ENCODE results near the gene KRTAP6-1.

Gene KRTAP6-1

GRCh38 chr21:30613836-30614235, at the start of gene KRTAP6-1:
KRTAP6-1 (minus strand) TSS chr21:30613930; CDS start chr21:30613904, 26 bp downstream.
- FAIRE-seq (no peak), DNase-seq (ENCODE audit: low spot score) (no peak)

GRCh38 chr21:30652891-30653290, 39.2 kb upstream of the KRTAP6-1 start:
- no peak for FAIRE-seq
- no peak for DNase-seq (ENCODE audit: low spot score)

- DNase-seq (ENCODE audit: low spot score) (no peak), FAIRE-seq (no peak)
These were observed 33.2 kb upstream of the KRTAP6-1 start for GRCh38 chr21:30646904-30647414.

GRCh38 chr21:30642564-30642963, 28.8 kb upstream of the KRTAP6-1 start, which contains the start of gene KRTAP20-3:
KRTAP20-3 (plus strand) TSS chr21:30642864.
- FAIRE-seq (no peak), DNase-seq (ENCODE audit: low spot score) (no peak)

GRCh38 chr21:30638686-30639085, 25.0 kb upstream of the KRTAP6-1 start:
- DNase-seq (ENCODE audit: low spot score) (no peak), FAIRE-seq (no peak)

GRCh38 chr21:30634906-30635305, 21.2 kb upstream of the KRTAP6-1 start, which contains the start of gene KRTAP20-2:
KRTAP20-2 (plus strand) TSS chr21:30635206; CDS start chr21:30635264, 58 bp downstream.
- FAIRE-seq (no peak), DNase-seq (ENCODE audit: low spot score) (no peak)

GRCh38 chr21:30629200-30629599, 15.5 kb upstream of the KRTAP6-1 start:
- FAIRE-seq (no peak), DNase-seq (ENCODE audit: low spot score) (no peak)

GRCh38 chr21:30628109-30628508, 14.4 kb upstream of the KRTAP6-1 start:
- FAIRE-seq (no peak), DNase-seq (ENCODE audit: low spot score) (no peak)

GRCh38 chr21:30625449-30626165, 11.9 kb upstream of the KRTAP6-1 start:
- DNase-seq (ENCODE audit: low spot score) (no peak), FAIRE-seq (no peak)

GRCh38 chr21:30623362-30623761, 9.6 kb upstream of the KRTAP6-1 start:
- no peak for FAIRE-seq
- DNase-seq (ENCODE audit: low spot score), result no peak

GRCh38 chr21:30620522-30620921, 6.8 kb upstream of the KRTAP6-1 start, which contains the start of gene KRTAP20-4:
KRTAP20-4 (plus strand) TSS chr21:30620627.
- no peak for DNase-seq (ENCODE audit: low spot score)
- FAIRE-seq, result no peak

- DNase-seq (ENCODE audit: low spot score) (no peak), FAIRE-seq (no peak)
These were observed 6.3 kb upstream of the KRTAP6-1 start for GRCh38 chr21:30620080-30620479.

GRCh38 chr21:30616125-30616524, 2.4 kb upstream of the KRTAP6-1 start, which contains the start of gene KRTAP20-1:
KRTAP20-1 (plus strand) TSS chr21:30616425; CDS start chr21:30616455, 30 bp downstream.
- FAIRE-seq, result no peak

GRCh38 chr21:30615199-30615598, 1.5 kb upstream of the KRTAP6-1 start:
- no peak for DNase-seq (ENCODE audit: low spot score)
- no peak for FAIRE-seq

More at GRCh38 chr21:30616125-30616524, 2.4 kb upstream of the KRTAP6-1 start, which contains the start of gene KRTAP20-1:
- no peak for DNase-seq (ENCODE audit: low spot score)

- no peak for FAIRE-seq
- DNase-seq (ENCODE audit: low spot score), result no peak
These were observed 1.6 kb downstream of the KRTAP6-1 start for GRCh38 chr21:30612132-30612531.

- no peak for DNase-seq (ENCODE audit: low spot score)
- FAIRE-seq, result no peak
These were observed 7.8 kb downstream of the KRTAP6-1 start for GRCh38 chr21:30605968-30606367.

- no peak for DNase-seq (ENCODE audit: low spot score)
These were observed 12.9 kb downstream of the KRTAP6-1 start, which contains the start of gene KRTAP22-1 for GRCh38 chr21:30600787-30601186. KRTAP22-1 (plus strand) TSS chr21:30601087.

GRCh38 chr21:30598802-30599201, 14.9 kb downstream of the KRTAP6-1 start, which contains the start of gene KRTAP6-2:
KRTAP6-2 (minus strand) TSS chr21:30598902; CDS start chr21:30598874, 28 bp downstream.
- FAIRE-seq (no peak), DNase-seq (ENCODE audit: low spot score) (no peak)

More at GRCh38 chr21:30600787-30601186, 12.9 kb downstream of the KRTAP6-1 start, which contains the start of gene KRTAP22-1:
- FAIRE-seq, result no peak

- FAIRE-seq (no peak), DNase-seq (ENCODE audit: low spot score) (no peak)
These were observed 21.6 kb downstream of the KRTAP6-1 start, which contains the start of gene KRTAP6-3 for GRCh38 chr21:30592140-30592539. KRTAP6-3 (plus strand) TSS chr21:30592440; CDS start chr21:30592446, 6 bp downstream.

GRCh38 chr21:30590297-30590696, 23.4 kb downstream of the KRTAP6-1 start, which contains the start of gene KRTAP22-2:
KRTAP22-2 (minus strand) TSS chr21:30590397.
- no peak for FAIRE-seq
- no peak for DNase-seq (ENCODE audit: low spot score)

GRCh38 chr21:30582870-30583269, 30.9 kb downstream of the KRTAP6-1 start:
- DNase-seq (ENCODE audit: low spot score) (no peak), FAIRE-seq (no peak)

- no peak for DNase-seq (ENCODE audit: low spot score)
- FAIRE-seq, result no peak
These were observed 33.6 kb downstream of the KRTAP6-1 start for GRCh38 chr21:30580132-30580531.

Measured in RCC 7860 (cell line).